Glutamatergic neuron (in vitro differentiated cells): Measurements from ENCODE around the gene TICAM2. TPM values are rescaled to one million over a fixed set of nuclear protein-coding genes. Genes with fewer than 3 reads are reported as not detected.
A peak's percentile ranks its signal among the peaks of the same experiment; 100 is the strongest.

ENCODE experiments used
- DNase-seq: peaks from one replicate; pipeline ENCODE4 v3.0.0; 2022
- H3K27ac Mint-ChIP-seq: one replicate; pipeline ENCODE4 v1.8.0; 2020; ENCODE audit warnings: mild to moderate bottlenecking, mixed read lengths, inconsistent platforms; ENCODE audit not compliant: unreplicated experiment
- H3K27me3 Mint-ChIP-seq: one replicate; pipeline ENCODE4 v1.8.0; 2020; ENCODE audit warnings: mild to moderate bottlenecking, moderate library complexity, mixed read lengths, inconsistent platforms; ENCODE audit not compliant: unreplicated experiment
- H3K36me3 Mint-ChIP-seq: one replicate; pipeline ENCODE4 v1.8.0; 2020; ENCODE audit warnings: mild to moderate bottlenecking, mixed read lengths, inconsistent platforms; ENCODE audit not compliant: unreplicated experiment
- H3K4me1 Mint-ChIP-seq: one replicate; pipeline ENCODE4 v1.8.0; 2020; ENCODE audit warnings: mild to moderate bottlenecking, low read depth, mixed read lengths, inconsistent platforms; ENCODE audit not compliant: unreplicated experiment
- H3K4me3 Mint-ChIP-seq: one replicate; pipeline ENCODE4 v1.8.0; 2020; ENCODE audit warnings: mild to moderate bottlenecking, mixed read lengths, inconsistent platforms; ENCODE audit not compliant: unreplicated experiment
- H3K9me3 Mint-ChIP-seq: one replicate; pipeline ENCODE4 v1.8.0; 2020; ENCODE audit warnings: mild to moderate bottlenecking, moderate library complexity, mixed read lengths, inconsistent platforms; ENCODE audit not compliant: unreplicated experiment
- CTCF ChIP-seq: fragments of 200-600 bp; sonication (generic); IDR thresholded peaks from one replicate; pipeline ENCODE4 v1.5.0; 2021; ENCODE audit not compliant: partially characterized antibody, unreplicated experiment
- total RNA-seq: library from RNA; stranded (reverse); fragmentation: NEBNext Ultra II Directional; extraction: Animal tissue kit (Norgen Biotek cat#: 25700); gene quantifications from one replicate; pipeline ENCODE4 v1.2.1, GENCODE V29; 2021; ENCODE audit not compliant: unreplicated experiment

TICAM2 gene
- total RNA-seq, 1 donor from 2014 or later = 0.42 TPM

- peak overlapping the region; percentile 85 for H3K4me3 Mint-ChIP-seq
- H3K36me3 Mint-ChIP-seq = peaks cover 4% of the 10 kb centered on the region
- H3K9me3 Mint-ChIP-seq = peaks cover 6% of the 10 kb centered on the region
- DNase-seq = no peak
- peak overlapping the region; percentile 79 for H3K27ac Mint-ChIP-seq
- peaks cover 5% of the 10 kb centered on the region for H3K27me3 Mint-ChIP-seq
- no peak for TF ChIP-seq CTCF
- peaks cover under 1% of the 10 kb centered on the region for H3K4me1 Mint-ChIP-seq
Observed at GRCh38 chr5:115545351-115545882, 56.9 kb downstream of the TICAM2 start.

- H3K27ac Mint-ChIP-seq = peak within 1 kb of the TSS; percentile 97
- H3K36me3 Mint-ChIP-seq = peaks cover 4% of the 10 kb centered on the region
- H3K27me3 Mint-ChIP-seq = peaks cover 5% of the 10 kb centered on the region
- H3K9me3 Mint-ChIP-seq = peaks cover 6% of the 10 kb centered on the region
- no peak for TF ChIP-seq CTCF
- peaks cover 8% of the 10 kb centered on the region for H3K4me1 Mint-ChIP-seq
- peak within 1 kb of the TSS; percentile 97 for H3K4me3 Mint-ChIP-seq
- peak; percentile 99 for DNase-seq
Observed at GRCh38 chr5:115544436-115545350, 57.6 kb downstream of the TICAM2 start, which contains the start of gene FEM1C. FEM1C (minus strand) TSS chr5:115544775; CDS start chr5:115543493, 1,282 bp downstream.

GRCh38 chr5:115544043-115544435, 58.2 kb downstream of the TICAM2 start:
- Mint-ChIP-seq H3K36me3 (peaks cover 7% of the 10 kb centered on the region), H3K4me3 (peak overlapping the region; percentile 97), H3K27me3 (peaks cover 5% of the 10 kb centered on the region), H3K27ac (peak overlapping the region; percentile 97), H3K9me3 (peaks cover 6% of the 10 kb centered on the region), H3K4me1 (peaks cover 14% of the 10 kb centered on the region)
- TF ChIP-seq CTCF = no peak
- peak; percentile 33 for DNase-seq

- Mint-ChIP-seq H3K4me1 (peaks cover 19% of the 10 kb centered on the region), H3K36me3 (peaks cover 13% of the 10 kb centered on the region), H3K9me3 (peaks cover 6% of the 10 kb centered on the region), H3K4me3 (peak overlapping the region; percentile 97), H3K27me3 (peaks cover 5% of the 10 kb centered on the region), H3K27ac (peak overlapping the region; percentile 97)
- TF ChIP-seq CTCF = no peak
- no peak for DNase-seq
Observed at GRCh38 chr5:115543365-115544042, 58.8 kb downstream of the TICAM2 start.
